HepG2 (cell line): ENCODE data around the gene CLEC10A. TPM values are rescaled to one million over a fixed set of nuclear protein-coding genes. Genes with fewer than 3 reads are reported as not detected.

Source experiments
- AKAP8 ChIP-seq: sonication (generic); formaldehyde crosslinking; IDR thresholded peaks from 2 replicates; pipeline ENCODE4 v1.5.1; 2020; ENCODE audit warnings: mild to moderate bottlenecking, missing genetic modification reagents
- ATF4 ChIP-seq, 2 experiments: fragments of 450-650 bp in 1 of 2; sonication (generic) in 1 of 2; formaldehyde crosslinking; IDR thresholded peaks; 2 replicates each; pipeline versions ENCODE4 v1.5.0 to v1.8.0; 2020 to 2022; ENCODE audit warnings: mild to moderate bottlenecking in 1 of 2, missing genetic modification reagents in 1 of 2
- BRD4 ChIP-seq: sonication (generic); formaldehyde crosslinking; IDR thresholded peaks from 2 replicates; pipeline ENCODE4 v1.4.0; 2020; ENCODE audit warnings: missing genetic modification reagents
- EEA1 ChIP-seq: sonication (generic); formaldehyde crosslinking; IDR thresholded peaks from 2 replicates; pipeline ENCODE4 v1.5.1; 2020; ENCODE audit warnings: mild to moderate bottlenecking, missing genetic modification reagents, borderline replicate concordance
- ETV6 ChIP-seq: sonication (generic); formaldehyde crosslinking; conservative IDR thresholded peaks from 2 replicates; pipeline ENCODE4 v1.4.0; 2020; ENCODE audit warnings: missing genetic modification reagents
- GFI1 ChIP-seq: sonication (generic); formaldehyde crosslinking; IDR thresholded peaks from 2 replicates; pipeline ENCODE4 v1.5.0; 2020; ENCODE audit warnings: missing genetic modification reagents, mild to moderate bottlenecking, borderline replicate concordance
- GPN1 ChIP-seq: sonication (generic); formaldehyde crosslinking; IDR thresholded peaks from 2 replicates; pipeline ENCODE4 v1.5.1; 2020; ENCODE audit warnings: missing genetic modification reagents, borderline replicate concordance
- NFYC ChIP-seq: IDR thresholded peaks from 2 replicates; pipeline ENCODE4 v1.6.1; 2016; ENCODE audit warnings: missing genetic modification reagents, missing compliant biosample characterization
- RFX1 ChIP-seq: fragments of 450-650 bp; IDR thresholded peaks from 2 replicates; pipeline ENCODE4 v1.6.1; 2017
- SOX13 ChIP-seq, 3 experiments: fragments of 450-650 bp in 1 of 3; sonication (generic) in 1 of 3; formaldehyde crosslinking in 1 of 3; IDR thresholded peaks in 2 of 3; conservative IDR thresholded peaks in 1 of 3; 2 replicates each; pipeline versions ENCODE4 v1.5.0 to v1.6.1; 2016 to 2020; ENCODE audit warnings: antibody characterized with exemption in 1 of 3, mild to moderate bottlenecking in 1 of 3, missing compliant biosample characterization in 1 of 3, missing genetic modification reagents in 1 of 3, moderate library complexity in 1 of 3
- SPEN ChIP-seq: sonication (generic); formaldehyde crosslinking; IDR thresholded peaks from 2 replicates; pipeline ENCODE4 v1.5.1; 2020; ENCODE audit warnings: low read depth, mild to moderate bottlenecking, missing genetic modification reagents
- ZBTB7B ChIP-seq: sonication (generic); formaldehyde crosslinking; IDR thresholded peaks from 2 replicates; pipeline ENCODE4 v1.4.0; 2020; ENCODE audit warnings: missing genetic modification reagents
- ZIK1 ChIP-seq: sonication (generic); formaldehyde crosslinking; IDR thresholded peaks from 2 replicates; pipeline ENCODE4 v1.5.0; 2020; ENCODE audit warnings: mild to moderate bottlenecking, low read depth, missing genetic modification reagents, borderline replicate concordance
- ZNF24 ChIP-seq: fragments of 450-650 bp; IDR thresholded peaks from 2 replicates; pipeline ENCODE4 v1.6.1; 2017; ENCODE audit warnings: antibody characterized with exemption, mild to moderate bottlenecking
- ZNF253 ChIP-seq: sonication (generic); formaldehyde crosslinking; IDR thresholded peaks from 2 replicates; pipeline ENCODE4 v1.8.0; 2022; ENCODE audit warnings: mild to moderate bottlenecking, missing genetic modification reagents, borderline replicate concordance
- ZNF264 ChIP-seq: sonication (generic); formaldehyde crosslinking; IDR thresholded peaks from 2 replicates; pipeline ENCODE4 v1.4.0; 2020; ENCODE audit warnings: missing genetic modification reagents
- ZNF274 ChIP-seq: sonication (generic); formaldehyde crosslinking; IDR thresholded peaks from 2 replicates; pipeline ENCODE4 v1.5.1; 2020; ENCODE audit warnings: mild to moderate bottlenecking, missing genetic modification reagents
- ZNF3 ChIP-seq: IDR thresholded peaks from 2 replicates; pipeline ENCODE4 v1.7.0; 2017; ENCODE audit warnings: inconsistent platforms
- ZNF329 ChIP-seq: sonication (generic); formaldehyde crosslinking; IDR thresholded peaks from 2 replicates; pipeline ENCODE4 v1.9.0; 2021; ENCODE audit warnings: low read depth, mild to moderate bottlenecking, missing genetic modification reagents
- ZNF512 ChIP-seq: sonication (generic); formaldehyde crosslinking; IDR thresholded peaks from 2 replicates; pipeline ENCODE4 v1.4.0; 2020; ENCODE audit warnings: mild to moderate bottlenecking, missing genetic modification reagents
- ZNF614 ChIP-seq: IDR thresholded peaks from 2 replicates; pipeline ENCODE4 v1.6.1; 2018; ENCODE audit warnings: missing biosample characterization, missing genetic modification reagents, inconsistent platforms, borderline replicate concordance
- ZNF660 ChIP-seq: sonication (generic); formaldehyde crosslinking; IDR thresholded peaks from 2 replicates; pipeline ENCODE4 v1.5.1; 2020; ENCODE audit warnings: mild to moderate bottlenecking, low read depth, missing genetic modification reagents, borderline replicate concordance
- ZNF704 ChIP-seq: sonication (generic); formaldehyde crosslinking; IDR thresholded peaks from 2 replicates; pipeline ENCODE4 v1.8.1; 2023; ENCODE audit warnings: mild to moderate bottlenecking, inconsistent platforms, moderate library complexity, missing genetic modification reagents, borderline replicate concordance
- ZNF709 ChIP-seq: sonication (generic); formaldehyde crosslinking; IDR thresholded peaks from 2 replicates; pipeline ENCODE4 v1.5.0; 2020; ENCODE audit warnings: mild to moderate bottlenecking, missing genetic modification reagents
- ZNF792 ChIP-seq: IDR thresholded peaks from 2 replicates; pipeline ENCODE4 v1.6.1; 2016
- ZNF891 ChIP-seq: sonication (generic); formaldehyde crosslinking; IDR thresholded peaks from 2 replicates; pipeline ENCODE4 v1.5.0; 2020; ENCODE audit warnings: mild to moderate bottlenecking, missing genetic modification reagents
- polyA plus RNA-seq, 8 experiments: library from polyadenylated mRNA; depleted of rRNA in 3 of 8; stranded (reverse) in 7 of 8; unstranded in 1 of 8; fragments of >200 nt; fragmentation: Illumina TruSeq in 4 of 8; extraction: Trizol in 4 of 8; gene quantifications; 2 replicates each; pipeline versions ENCODE4 v1.2.1 to v1.2.3, GENCODE V29; 2011 to 2016; ENCODE audit warnings: low read depth in 4 of 8, missing spikeins in 1 of 8, mixed read lengths in 1 of 8; ENCODE audit not compliant: insufficient read depth in 1 of 8
- total RNA-seq, 5 experiments: library from RNA; depleted of rRNA; stranded (reverse); fragments of >200 nt; fragmentation: Illumina TruSeq; extraction: Trizol; gene quantifications; 2 replicates each; pipeline ENCODE4 v1.2.3, GENCODE V29; 2016; ENCODE audit warnings: low read depth in 1 of 5
- TF ChIP-seq, protein P1 (sequence below): sonication (generic); formaldehyde crosslinking; IDR thresholded peaks from 2 replicates; pipeline ENCODE4 v1.4.0; 2020; ENCODE audit warnings: missing genetic modification reagents

The CLEC10A gene
- total and polyA plus RNA-seq, 2 of the 13 experiments (the other 11 are each of a cell fraction or from before 2014, with no cell fraction given), result 0.33 TPM; not detected in 1

- TF ChIP-seq ETV6 (0 out of 2 replicates have a peak, but pooled peaks have one; percentile 17), ZNF891 (CRISPR knock-in tag) (0 out of 2 replicates have a peak, but pooled peaks have one; percentile 2), ZNF264 (CRISPR knock-in tag) (no peak), AKAP8 (CRISPR knock-in tag) (no peak), ZNF24 (no peak), ATF4 (CRISPR knock-in tag; IDR thresholded peaks at IDR 0.05) (0 out of 4 replicates have a peak, but pooled peaks of 1 of the 2 experiments have one; percentile 20), ZNF709 (CRISPR knock-in tag) (no peak), BRD4 (CRISPR knock-in tag) (peak; percentile 66; the same call in 1 of the 2 replicates), ZNF274 (CRISPR knock-in tag) (peak; percentile 48; the same call in 1 of the 2 replicates), ZNF329 (CRISPR knock-in tag) (peak; percentile 58; the same call in 1 of the 2 replicates), ZBTB7B (CRISPR knock-in tag) (no peak), ZNF660 (CRISPR knock-in tag) (no peak), ZNF253 (CRISPR knock-in tag) (no peak), SOX13 (IDR thresholded peaks at IDR 0.05) (no peak; the same call in 1 of the 2 replicates), SOX13 (CRISPR knock-in tag; conservative IDR thresholded peaks at IDR 0.05 in 1 of 2, IDR thresholded peaks at IDR 0.05 in 1 of 2) (no peak; a peak in 1 of 4 replicates), GFI1 (0 out of 2 replicates have a peak, but pooled peaks have one; percentile 8), ZNF614 (CRISPR knock-in tag) (no peak; the same call in 1 of the 2 replicates), ZNF792 (CRISPR knock-in tag) (peak; percentile 57; the same call in 1 of the 2 replicates), ZNF704 (CRISPR knock-in tag) (0 out of 2 replicates have a peak, but pooled peaks have one; percentile 27), RFX1 (no peak), NFYC (CRISPR knock-in tag) (peak; percentile 77), ZNF3 (CRISPR knock-in tag) (no peak), ZNF512 (CRISPR knock-in tag) (no peak), ZIK1 (CRISPR knock-in tag) (no peak), SPEN (CRISPR knock-in tag) (peak; percentile 77), EEA1 (no peak; the same call in 1 of the 2 replicates), GPN1 (no peak)
- TF ChIP-seq, protein P1, sequence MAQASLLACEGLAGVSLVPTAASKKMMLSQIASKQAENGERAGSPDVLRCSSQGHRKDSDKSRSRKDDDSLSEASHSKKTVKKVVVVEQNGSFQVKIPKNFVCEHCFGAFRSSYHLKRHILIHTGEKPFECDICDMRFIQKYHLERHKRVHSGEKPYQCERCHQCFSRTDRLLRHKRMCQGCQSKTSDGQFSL (CRISPR knock-in tag), result no peak
These were observed 44.3 kb downstream of the CLEC10A start, which contains the start of gene SLC16A13 (continued) for GRCh38 chr17:7035591-7036368.
